Activated T-cell treated with anti-CD3 and anti-CD28 coated beads, Interleukin-2, amount 50 U/mL, for 1 hour (primary cell): Measurements from ENCODE around the gene EIF6.

Source experiments
- DNase-seq: peaks from one replicate; pipeline ENCODE4 v3.0.0-alpha.2; 2020

The EIF6 gene

GRCh38 chr20:35311822-35312221 is 27.2 kb upstream of the EIF6 start:
- no peak for DNase-seq

DNA sequence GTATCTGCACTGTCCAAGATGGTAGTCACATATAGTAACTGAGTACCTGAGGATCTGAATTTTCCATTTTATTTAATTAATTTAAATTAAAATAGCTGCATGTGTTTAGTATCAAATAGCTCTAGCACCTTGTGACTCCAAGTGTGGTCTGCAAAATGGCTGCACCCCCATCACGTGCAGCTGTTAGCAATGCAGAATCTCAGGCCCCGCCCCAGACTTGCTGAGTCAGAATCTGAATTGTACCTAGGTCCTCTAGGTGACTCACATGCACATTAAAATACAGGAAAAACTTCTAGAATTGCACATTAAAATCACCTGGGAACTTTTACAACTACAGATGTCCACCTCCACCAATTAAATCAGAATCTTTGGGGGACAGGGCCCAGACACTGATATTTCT is 26.8 kb upstream of the EIF6 start:
- no peak for DNase-seq

GRCh38 chr20:35307666-35308653 is 23.4 kb upstream of the EIF6 start:
- DNase-seq, result no peak

- DNase-seq, result peak; percentile 35
These were observed 22.5 kb upstream of the EIF6 start for GRCh38 chr20:35306931-35307517.

DNA sequence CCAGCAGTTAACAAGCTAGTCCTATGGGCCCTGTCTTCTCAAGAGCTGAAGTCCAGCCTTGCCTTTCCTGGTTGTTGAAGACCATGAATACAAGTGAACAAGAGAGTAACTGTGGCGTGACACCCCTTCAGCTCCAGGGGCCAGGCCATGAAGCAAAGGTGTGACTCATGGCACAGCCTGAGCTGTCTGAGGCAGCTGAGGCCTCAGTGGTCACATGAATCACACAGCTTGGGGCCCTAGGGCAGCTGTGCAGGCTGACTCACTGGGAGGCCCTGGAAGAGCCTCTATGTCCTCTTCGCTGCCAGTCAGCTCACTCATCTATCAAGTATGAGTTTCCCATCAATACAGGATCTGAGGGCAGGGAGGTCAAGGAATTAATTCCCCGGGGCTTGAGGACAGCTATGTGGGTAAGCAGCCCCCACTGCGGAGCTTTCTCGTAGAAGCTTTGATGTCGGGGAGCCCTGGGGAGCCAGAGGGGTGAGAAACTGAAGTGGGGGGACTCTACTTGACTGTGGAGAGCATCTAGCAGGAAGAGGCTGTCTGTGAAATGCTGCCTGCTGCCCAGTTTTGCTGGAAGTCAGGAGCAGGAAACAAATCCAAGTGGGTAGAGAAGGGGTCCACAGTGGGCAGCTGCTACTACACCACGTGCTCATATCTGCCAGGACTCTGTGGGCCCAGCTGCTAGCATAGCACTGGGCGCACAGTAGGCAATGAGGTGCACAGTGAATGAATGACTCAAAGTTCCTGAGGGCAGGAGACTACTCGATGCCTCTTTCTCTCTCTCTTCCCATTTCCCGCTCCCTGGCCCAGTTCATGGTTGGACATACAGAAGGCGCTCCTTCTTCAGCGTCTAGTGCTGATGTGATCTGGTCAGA is 21.3 kb upstream of the EIF6 start:
- DNase-seq, result no peak

- no peak for DNase-seq
These were observed 20.4 kb upstream of the EIF6 start for GRCh38 chr20:35304956-35305355.

- peak; percentile 77 for DNase-seq
These were observed 19.3 kb upstream of the EIF6 start for GRCh38 chr20:35303735-35304491.

GRCh38 chr20:35303382-35303734 is 18.8 kb upstream of the EIF6 start:
- no peak for DNase-seq

GRCh38 chr20:35302421-35303335 is 18.1 kb upstream of the EIF6 start:
- no peak for DNase-seq

- no peak for DNase-seq
These were observed 16.9 kb upstream of the EIF6 start for GRCh38 chr20:35301426-35301825.

DNA sequence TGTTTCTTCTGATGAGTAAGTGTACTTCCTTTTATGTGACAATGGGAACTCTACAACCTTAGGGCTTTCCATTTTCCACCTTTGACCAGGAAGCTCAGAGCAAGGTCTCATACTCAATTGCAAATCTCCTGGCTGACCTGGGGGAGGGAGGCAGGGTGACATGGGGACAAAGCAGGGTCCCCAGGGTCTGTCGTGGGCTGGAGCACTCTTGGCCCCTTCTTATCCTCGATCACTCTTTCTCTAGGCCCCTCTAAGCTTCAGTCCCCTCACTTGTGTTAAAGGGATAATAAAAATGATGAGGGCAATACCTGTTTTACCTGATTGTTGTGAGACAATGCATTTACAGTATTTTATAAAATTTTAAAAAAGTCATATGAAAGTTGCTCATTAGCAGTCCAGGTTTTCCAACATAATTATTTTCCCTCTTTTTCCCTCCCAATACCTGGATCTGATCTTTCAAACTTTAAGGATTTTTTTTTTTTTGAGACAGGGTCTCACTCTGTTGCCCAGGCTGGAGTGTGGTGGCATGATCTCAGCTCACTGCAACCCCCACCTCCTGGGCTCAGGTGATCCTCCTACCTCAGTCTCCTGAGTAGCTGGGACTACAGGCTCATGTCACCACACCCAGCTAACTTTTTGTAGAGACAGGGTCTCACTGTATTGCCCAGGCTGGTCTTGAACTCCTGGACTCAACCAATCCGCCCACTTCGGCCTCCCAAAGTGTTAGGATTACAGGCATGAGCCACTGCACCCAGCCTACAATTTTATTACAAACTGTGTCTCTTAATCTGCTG is 16.1 kb upstream of the EIF6 start:
- DNase-seq, result no peak

DNA sequence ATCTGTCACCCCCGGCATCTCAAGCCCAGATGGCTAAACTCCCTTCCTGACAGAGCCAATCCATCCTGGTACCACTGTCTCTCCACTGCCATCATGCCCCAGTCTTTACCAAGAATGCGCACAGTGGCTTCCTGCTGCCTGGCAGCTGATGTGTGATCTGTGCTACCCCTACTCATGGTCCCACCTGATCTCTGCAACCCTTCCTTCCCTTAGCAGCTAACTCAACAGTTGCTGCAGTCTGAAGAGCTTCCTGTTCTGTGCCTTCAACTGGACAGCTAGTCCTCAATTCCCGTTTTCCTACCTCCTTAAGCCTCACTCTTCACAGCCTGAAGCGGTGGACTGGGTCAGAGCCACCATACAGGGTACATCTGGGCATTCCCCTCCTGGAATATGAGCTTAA is 15.2 kb upstream of the EIF6 start:
- DNase-seq, result no peak

- no peak for DNase-seq
These were observed 13.7 kb upstream of the EIF6 start for GRCh38 chr20:35298264-35298663.

DNA sequence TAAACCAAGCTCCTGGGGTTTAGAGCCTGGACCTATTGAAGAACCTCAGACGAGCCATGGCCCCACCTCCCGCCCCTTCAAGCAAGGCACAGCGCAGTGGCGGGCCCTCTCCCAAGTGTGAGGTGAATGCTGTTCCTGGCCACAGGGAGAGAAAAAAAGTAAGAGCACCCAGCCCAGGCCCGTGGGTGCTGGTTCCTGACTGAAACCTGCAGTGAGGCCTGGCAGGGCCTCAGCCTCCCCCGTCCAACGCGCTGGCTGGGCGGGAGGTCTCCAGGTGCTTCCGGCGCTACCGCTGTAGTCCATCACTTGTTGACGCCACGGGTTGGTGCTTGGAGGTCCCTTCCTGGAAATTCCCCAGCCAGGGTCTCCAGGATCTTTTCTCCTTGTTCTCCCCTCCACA is 13.2 kb upstream of the EIF6 start:
- no peak for DNase-seq

DNA sequence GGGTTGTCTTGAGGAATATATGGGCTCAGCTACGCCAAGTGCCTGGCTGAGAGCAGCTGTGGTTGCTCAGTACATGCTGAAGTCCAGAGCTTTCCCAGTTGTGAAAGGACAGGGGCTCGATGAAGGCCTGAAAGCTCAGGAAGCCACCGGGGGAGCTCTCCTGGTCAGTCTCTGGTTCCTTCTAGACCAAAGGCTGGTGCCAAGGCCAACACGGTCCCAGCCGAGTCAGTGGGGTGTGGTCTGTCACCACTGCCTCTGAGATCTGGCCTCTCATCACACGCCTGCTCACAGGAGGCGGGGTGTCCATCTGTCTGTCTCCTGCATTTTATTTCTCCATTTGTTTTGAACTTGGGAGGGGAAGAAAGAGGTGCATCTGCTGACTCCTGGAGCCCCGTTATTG is 12.6 kb upstream of the EIF6 start:
- DNase-seq, result no peak

GRCh38 chr20:35296101-35296554 is 11.6 kb upstream of the EIF6 start:
- no peak for DNase-seq

- DNase-seq, result no peak
These were observed 11.1 kb upstream of the EIF6 start for GRCh38 chr20:35295674-35296073.

GRCh38 chr20:35295058-35295457 is 10.5 kb upstream of the EIF6 start:
- no peak for DNase-seq

DNA sequence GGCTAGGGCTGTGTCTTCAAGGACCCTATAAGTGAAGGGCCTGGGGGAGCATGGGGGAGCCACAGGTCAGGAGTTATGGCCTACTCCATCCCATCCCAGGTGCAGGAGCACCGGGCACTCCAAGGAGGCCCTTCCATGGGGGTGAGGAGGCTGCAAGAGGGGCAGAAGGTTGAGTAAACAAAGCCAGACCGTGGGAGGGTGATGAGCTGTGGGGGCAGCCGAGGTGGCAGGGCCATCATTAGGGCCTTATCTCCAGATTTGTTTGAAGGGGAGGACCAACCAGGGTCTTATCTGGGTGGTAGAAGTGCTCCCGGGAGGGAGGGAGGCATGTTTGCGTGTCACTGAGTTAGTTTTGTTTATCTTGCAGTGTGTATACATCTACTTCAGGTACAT is 9.7 kb upstream of the EIF6 start:
- DNase-seq, result no peak
